Spleen (tissue), 11 donors: ENCODE data around the gene CUL1. TPM values are rescaled to one million over a fixed set of nuclear protein-coding genes. Genes with fewer than 3 reads are reported as not detected.

Experiments used
- DNase-seq: peaks from one replicate; pipeline ENCODE4 v3.0.0-alpha.2; 2020
- H3K27ac ChIP-seq, 8 donors: fragments of 200-600 bp; sonication (generic) in 7 of 8; 1 replicate in 4 of 8; 2 replicates in 4 of 8; pipeline versions ENCODE4 v1.5.0 to v1.8.0; 2016 to 2021; ENCODE audit warnings: inconsistent platforms in 4 of 8, mild to moderate bottlenecking in 4 of 8, moderate library complexity in 1 of 8
- H3K27me3 ChIP-seq, 7 donors: fragments of 200-600 bp; sonication (generic) in 6 of 7; replicated peaks in 1 of 7; 1 replicate in 4 of 7; 2 replicates in 3 of 7; pipeline versions ENCODE4 v1.5.0 to v1.8.0; 2016 to 2021; ENCODE audit warnings: inconsistent platforms in 3 of 7, mild to moderate bottlenecking in 1 of 7
- H3K36me3 ChIP-seq, 6 donors: fragments of 200-600 bp; sonication (generic) in 5 of 6; 1 replicate in 4 of 6; 2 replicates in 2 of 6; pipeline versions ENCODE4 v1.5.0 to v1.8.0; 2016 to 2021; ENCODE audit warnings: inconsistent platforms in 2 of 6
- H3K4me1 ChIP-seq, 6 donors: fragments of 200-600 bp; sonication (generic) in 5 of 6; 1 replicate in 3 of 6; 2 replicates in 3 of 6; pipeline versions ENCODE4 v1.5.0 to v1.8.0; 2016 to 2021; ENCODE audit warnings: inconsistent platforms in 3 of 6
- H3K4me3 ChIP-seq, 8 donors: fragments of 200-600 bp; sonication (generic) in 7 of 8; 1 replicate in 4 of 8; 2 replicates in 4 of 8; pipeline versions ENCODE4 v1.5.0 to v1.8.0; 2016 to 2021; ENCODE audit warnings: inconsistent platforms in 4 of 8, mild to moderate bottlenecking in 4 of 8, moderate library complexity in 2 of 8
- H3K9me3 ChIP-seq, 8 donors: fragments of 200-600 bp; sonication (generic) in 7 of 8; 1 replicate in 4 of 8; 2 replicates in 4 of 8; pipeline versions ENCODE4 v1.5.0 to v1.8.0; 2016 to 2021; ENCODE audit warnings: inconsistent platforms in 4 of 8
- POLR2A ChIP-seq, 3 donors: fragments of 450-650 bp; IDR thresholded peaks; one replicate each; pipeline ENCODE4 v1.5.1; 2017; ENCODE audit warnings: antibody characterized with exemption in 3 of 3, mild to moderate bottlenecking in 1 of 3
- POLR2AphosphoS5 ChIP-seq, 3 donors: sonication (generic); formaldehyde crosslinking; IDR thresholded peaks; one replicate each; pipeline ENCODE4 v1.5.1; 2017; ENCODE audit warnings: antibody characterized with exemption in 3 of 3
- WGBS, 5 donors: extraction: QIAGEN DNeasy Blood & Tissue Kit in 3 of 5; methylation state at CpG; one replicate each; pipeline versions ENCODE4 v1.1.5 to v1.1.7; 2013 to 2018; 5-methylcytosine and 5-hydroxymethylcytosine counted together
- intact Hi-C: fragments of 100-400 bp; cut with DNase I; formaldehyde crosslinking; loops from one replicate; pipeline ENCODE4 v1.15.0; 2023; ENCODE audit warnings: low total_unique reads
- polyA plus RNA-seq, 3 donors: library from polyadenylated mRNA; stranded (reverse); fragments of 200-250 nt; gene quantifications; one replicate each; pipeline ENCODE4 v1.2.1, GENCODE V29; 2013
- total RNA-seq, 7 donors: library from RNA; depleted of rRNA in 3 of 7; stranded (reverse); fragments of >200 nt in 3 of 7; fragmentation: NEBNext Ultra II Directional in 4 of 7; extraction: Animal tissue kit (Norgen Biotek cat#: 25700) in 4 of 7; gene quantifications; one replicate each; pipeline versions ENCODE4 v1.1.0 to v1.2.1, GENCODE V29; 2016 to 2021
- TF ChIP-seq, protein P1 (sequence below), 11 experiments: fragments of 200-600 bp in 7 of 11; fragments of 450-650 bp in 4 of 11; sonication (generic) in 4 of 11; IDR thresholded peaks in 8 of 11; conservative IDR thresholded peaks in 3 of 11; 1 replicate in 7 of 11; 2 replicates in 4 of 11; pipeline versions ENCODE4 v1.4.0 to v1.8.0; 2016 to 2021; ENCODE audit warnings: antibody characterized with exemption in 11 of 11, inconsistent platforms in 4 of 11, mild to moderate bottlenecking in 1 of 11
- donor health status: healthy with polysubstance abuse.
- donor health status: DM: no; HTN: no; CAD: no; lungs with moderate emphysema.
- donor health status: DM: no; HTN: no; CAD: no.
- donor health status: Bipolar disorder and iron deficiency.
- donor health status: healthy.
- donor health status: DM: no; HTN: no; CAD: no.
- donor health status: DM: yes; HTN: yes; CAD: no.

Gene CUL1
- total and polyA plus RNA-seq, 10 donors = 19.8 to 54.6 (median 42.7) TPM

DNA sequence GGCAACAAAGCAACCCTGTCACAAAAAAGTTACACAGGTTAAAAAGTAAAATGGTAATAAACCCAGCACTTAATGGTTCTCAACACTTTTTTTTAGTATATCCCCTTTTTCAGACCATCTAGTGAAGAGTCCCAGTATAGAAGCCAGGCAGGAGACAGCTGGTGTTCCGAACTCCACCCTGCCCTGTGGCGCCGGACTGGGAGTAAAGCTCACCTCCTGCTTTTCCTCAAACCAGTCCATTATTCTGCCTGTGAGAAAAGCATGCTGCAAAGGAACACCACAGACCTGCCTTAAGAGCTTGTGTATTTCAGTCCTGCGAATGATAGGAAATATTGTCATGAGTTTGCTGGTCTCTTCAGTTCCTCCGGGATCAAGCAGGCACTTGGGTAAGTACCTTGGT, 104.4 kb downstream of the CUL1 start:
- TF ChIP-seq POLR2AphosphoS5 (IDR thresholded peaks at IDR 0.05) (no peak), POLR2A (IDR thresholded peaks at IDR 0.05) (no peak)
- TF ChIP-seq, protein P1, sequence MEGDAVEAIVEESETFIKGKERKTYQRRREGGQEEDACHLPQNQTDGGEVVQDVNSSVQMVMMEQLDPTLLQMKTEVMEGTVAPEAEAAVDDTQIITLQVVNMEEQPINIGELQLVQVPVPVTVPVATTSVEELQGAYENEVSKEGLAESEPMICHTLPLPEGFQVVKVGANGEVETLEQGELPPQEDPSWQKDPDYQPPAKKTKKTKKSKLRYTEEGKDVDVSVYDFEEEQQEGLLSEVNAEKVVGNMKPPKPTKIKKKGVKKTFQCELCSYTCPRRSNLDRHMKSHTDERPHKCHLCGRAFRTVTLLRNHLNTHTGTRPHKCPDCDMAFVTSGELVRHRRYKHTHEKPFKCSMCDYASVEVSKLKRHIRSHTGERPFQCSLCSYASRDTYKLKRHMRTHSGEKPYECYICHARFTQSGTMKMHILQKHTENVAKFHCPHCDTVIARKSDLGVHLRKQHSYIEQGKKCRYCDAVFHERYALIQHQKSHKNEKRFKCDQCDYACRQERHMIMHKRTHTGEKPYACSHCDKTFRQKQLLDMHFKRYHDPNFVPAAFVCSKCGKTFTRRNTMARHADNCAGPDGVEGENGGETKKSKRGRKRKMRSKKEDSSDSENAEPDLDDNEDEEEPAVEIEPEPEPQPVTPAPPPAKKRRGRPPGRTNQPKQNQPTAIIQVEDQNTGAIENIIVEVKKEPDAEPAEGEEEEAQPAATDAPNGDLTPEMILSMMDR (IDR thresholded peaks at IDR 0.05 in 8 of 11, conservative IDR thresholded peaks at IDR 0.05 in 3 of 11) = no peak
- intact Hi-C loops = no loop called here
- Histone ChIP-seq H3K9me3 (no peaks in the 10 kb centered on the region), H3K27me3 (no peaks in the 10 kb centered on the region), H3K4me3 (no peak overlapping the region), H3K27ac (no peak overlapping the region), H3K36me3 (peaks cover 7 to 92% (median 58%) of the 10 kb centered on the region in 6 donors), H3K4me1 (no peaks in the 10 kb centered on the region)
- DNase-seq = no peak
- 91 to 96% (median 95%) methylated on average over 5 of the region's 5 CpGs for WGBS, 5 donors

DNA sequence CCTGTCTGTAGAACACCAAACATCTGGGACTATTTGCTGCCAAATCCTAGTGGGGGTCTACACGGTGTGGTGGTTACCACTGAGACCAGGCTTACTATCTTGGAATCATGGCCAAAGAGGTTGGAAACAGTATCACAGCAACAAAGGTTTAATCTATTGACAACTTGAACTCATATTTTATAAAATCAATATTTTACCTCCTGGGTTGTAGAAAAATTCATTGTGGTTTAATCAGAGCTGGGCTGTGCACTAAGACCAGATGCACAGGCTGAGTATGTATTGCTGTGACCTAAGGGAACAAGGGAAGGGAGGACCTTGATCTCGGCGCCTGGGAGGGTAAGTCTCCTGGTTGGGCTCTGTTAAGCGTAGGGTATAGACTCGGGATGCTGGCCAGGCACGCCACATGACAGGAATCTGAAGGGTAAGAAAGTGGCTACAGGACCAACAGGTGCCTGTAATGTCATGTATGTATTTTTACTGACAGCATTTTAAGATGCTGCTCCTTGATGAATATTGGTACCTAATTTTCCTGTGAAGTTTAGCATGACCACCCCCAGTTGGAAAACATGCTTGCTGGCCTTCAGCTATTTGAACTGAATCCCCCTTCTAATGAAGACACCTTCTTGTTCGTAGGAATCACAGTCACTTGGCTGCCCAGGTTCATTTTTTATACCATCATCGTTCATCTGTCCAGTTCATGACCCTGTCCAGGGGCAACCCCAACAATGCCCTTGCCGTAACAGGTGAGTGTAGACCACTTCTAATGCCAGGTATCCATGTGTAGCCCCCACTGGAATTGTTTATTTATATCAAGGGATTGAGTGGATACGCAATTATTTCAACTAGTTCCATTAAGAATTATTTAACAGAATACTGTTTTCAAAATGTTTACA, 105.9 kb downstream of the CUL1 start:
- no peaks in the 10 kb centered on the region for H3K27me3 ChIP-seq
- DNase-seq = no peak
- TF ChIP-seq, protein P1 (IDR thresholded peaks at IDR 0.05 in 8 of 11, conservative IDR thresholded peaks at IDR 0.05 in 3 of 11) = no peak
- no peak for TF ChIP-seq POLR2A (IDR thresholded peaks at IDR 0.05)
- no peak for TF ChIP-seq POLR2AphosphoS5 (IDR thresholded peaks at IDR 0.05)
- no peak overlapping the region for H3K27ac ChIP-seq
- 84 to 88% (median 86%) methylated on average over 10 of the region's 10 CpGs for WGBS, 5 donors
- no peaks in the 10 kb centered on the region for H3K4me1 ChIP-seq
- H3K36me3 ChIP-seq = peaks cover 7 to 92% (median 50%) of the 10 kb centered on the region in 6 donors
- H3K4me3 ChIP-seq = no peak overlapping the region
- intact Hi-C loops = no loop called here
- H3K9me3 ChIP-seq = no peaks in the 10 kb centered on the region

DNA sequence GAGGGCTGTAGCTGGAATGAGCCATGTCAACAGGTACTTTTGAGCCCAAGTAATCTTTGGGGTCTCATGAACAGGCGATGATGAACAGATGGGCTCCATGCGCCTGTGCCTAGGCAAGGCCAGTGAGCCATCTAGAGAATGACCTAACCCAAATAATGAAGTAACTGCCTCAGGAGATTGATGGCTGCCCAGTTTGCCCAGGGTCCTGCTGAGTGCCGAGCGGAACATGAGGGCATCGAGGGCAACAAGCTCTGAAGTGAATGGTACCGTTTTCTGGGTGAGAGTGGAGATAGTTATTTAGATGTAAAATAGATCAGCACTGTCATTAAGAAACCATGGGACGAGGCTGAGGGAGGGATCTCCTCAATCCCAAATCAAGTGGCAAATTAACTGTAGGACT, 107.5 kb downstream of the CUL1 start:
- no peak for DNase-seq
- 92 to 96% (median 95%) methylated on average over 7 of the region's 7 CpGs for WGBS, 5 donors

DNA sequence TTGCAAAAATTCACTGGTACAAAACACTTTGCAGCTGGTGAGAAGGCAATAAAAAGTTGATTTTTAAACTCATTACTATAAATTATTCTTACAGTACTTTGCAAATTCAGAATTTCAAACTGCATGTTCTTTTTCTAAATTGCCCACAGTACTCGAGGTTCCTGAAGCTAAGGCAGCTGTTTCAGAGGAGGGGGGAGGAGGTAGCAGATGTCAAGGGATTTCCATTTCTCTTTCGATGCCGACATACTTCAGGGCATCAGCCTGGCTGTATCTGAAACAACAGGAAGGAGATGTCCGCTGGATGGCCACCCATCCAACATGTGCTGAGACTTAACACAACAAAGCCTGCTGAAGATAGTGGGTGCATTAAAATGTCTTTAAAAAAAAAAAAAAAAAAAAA, 108.7 kb downstream of the CUL1 start:
- H3K27ac ChIP-seq = no peak overlapping the region
- intact Hi-C loops = no loop called here
- no peak overlapping the region for H3K4me3 ChIP-seq
- TF ChIP-seq POLR2A (IDR thresholded peaks at IDR 0.05) (no peak), POLR2AphosphoS5 (IDR thresholded peaks at IDR 0.05) (no peak)
- TF ChIP-seq, protein P1 (IDR thresholded peaks at IDR 0.05 in 8 of 11, conservative IDR thresholded peaks at IDR 0.05 in 3 of 11) = no peak
- no peaks in the 10 kb centered on the region for H3K27me3 ChIP-seq
- 73 to 85% (median 83%) methylated on average over 4 of the region's 4 CpGs for WGBS, 5 donors
- no peaks in the 10 kb centered on the region for H3K4me1 ChIP-seq
- peaks cover 0 to 92% (median 25%) of the 10 kb centered on the region in 6 donors for H3K36me3 ChIP-seq
- no peak for DNase-seq
- H3K9me3 ChIP-seq = no peaks in the 10 kb centered on the region

More for the DNA sequence above, 107.5 kb downstream of the CUL1 start:
- Histone ChIP-seq H3K4me3 (no peak overlapping the region), H3K4me1 (no peaks in the 10 kb centered on the region), H3K9me3 (no peaks in the 10 kb centered on the region), H3K36me3 (peaks cover 0 to 92% (median 36%) of the 10 kb centered on the region in 6 donors), H3K27ac (no peak overlapping the region), H3K27me3 (no peaks in the 10 kb centered on the region)
- TF ChIP-seq, protein P1 (IDR thresholded peaks at IDR 0.05 in 8 of 11, conservative IDR thresholded peaks at IDR 0.05 in 3 of 11) = no peak
- no peak for TF ChIP-seq POLR2AphosphoS5 (IDR thresholded peaks at IDR 0.05)
- TF ChIP-seq POLR2A (IDR thresholded peaks at IDR 0.05) = no peak
- intact Hi-C loops = no loop called here
